ENCODE results near the gene PAIP1.

DNA sequence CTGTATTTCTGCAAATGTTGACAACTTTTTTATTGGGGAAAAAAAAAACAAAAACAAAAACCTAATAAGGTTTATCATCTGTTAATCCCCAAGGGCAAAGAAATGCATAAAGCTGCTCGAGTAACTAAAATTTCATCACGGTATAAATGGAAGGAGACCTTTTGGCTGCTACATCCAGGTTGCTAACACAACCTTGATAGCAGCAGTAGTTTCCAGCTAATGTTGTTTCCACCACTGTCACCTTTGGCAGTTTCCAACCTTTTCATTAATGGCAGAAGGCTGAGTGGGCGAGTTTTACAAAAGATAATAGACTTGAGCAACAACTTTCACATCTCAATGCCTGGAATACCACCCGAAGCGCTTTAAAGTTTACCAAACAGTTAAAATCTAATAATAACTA lies 8.5 kb downstream of the PAIP1 start:
- TF ChIP-seq, protein P1, sequence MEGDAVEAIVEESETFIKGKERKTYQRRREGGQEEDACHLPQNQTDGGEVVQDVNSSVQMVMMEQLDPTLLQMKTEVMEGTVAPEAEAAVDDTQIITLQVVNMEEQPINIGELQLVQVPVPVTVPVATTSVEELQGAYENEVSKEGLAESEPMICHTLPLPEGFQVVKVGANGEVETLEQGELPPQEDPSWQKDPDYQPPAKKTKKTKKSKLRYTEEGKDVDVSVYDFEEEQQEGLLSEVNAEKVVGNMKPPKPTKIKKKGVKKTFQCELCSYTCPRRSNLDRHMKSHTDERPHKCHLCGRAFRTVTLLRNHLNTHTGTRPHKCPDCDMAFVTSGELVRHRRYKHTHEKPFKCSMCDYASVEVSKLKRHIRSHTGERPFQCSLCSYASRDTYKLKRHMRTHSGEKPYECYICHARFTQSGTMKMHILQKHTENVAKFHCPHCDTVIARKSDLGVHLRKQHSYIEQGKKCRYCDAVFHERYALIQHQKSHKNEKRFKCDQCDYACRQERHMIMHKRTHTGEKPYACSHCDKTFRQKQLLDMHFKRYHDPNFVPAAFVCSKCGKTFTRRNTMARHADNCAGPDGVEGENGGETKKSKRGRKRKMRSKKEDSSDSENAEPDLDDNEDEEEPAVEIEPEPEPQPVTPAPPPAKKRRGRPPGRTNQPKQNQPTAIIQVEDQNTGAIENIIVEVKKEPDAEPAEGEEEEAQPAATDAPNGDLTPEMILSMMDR (IDR thresholded peaks at IDR 0.05; ENCODE audit: borderline replicate concordance, extremely low read depth, low read length, poor library complexity, severe bottlenecking): no peak
- TF ChIP-seq EZH2 (IDR thresholded peaks at IDR 0.05; ENCODE audit: borderline replicate concordance, low read depth, low read length, severe bottlenecking): no peak
